PC-9 (cell line): ENCODE data around the gene DIAPH3.

ENCODE experiments used
- CTCF ChIP-seq: fragments of 200-600 bp; sonication (generic); conservative IDR thresholded peaks from 2 replicates; pipeline ENCODE4 v1.6.1; 2017; ENCODE audit warnings: mixed run types, antibody characterized with exemption, mild to moderate bottlenecking, moderate library complexity
- EZH2 ChIP-seq: fragments of 200-600 bp; sonication (generic); IDR thresholded peaks from 2 replicates; pipeline ENCODE4 v1.8.0; 2017; ENCODE audit warnings: antibody characterized with exemption, low read depth

DNA sequence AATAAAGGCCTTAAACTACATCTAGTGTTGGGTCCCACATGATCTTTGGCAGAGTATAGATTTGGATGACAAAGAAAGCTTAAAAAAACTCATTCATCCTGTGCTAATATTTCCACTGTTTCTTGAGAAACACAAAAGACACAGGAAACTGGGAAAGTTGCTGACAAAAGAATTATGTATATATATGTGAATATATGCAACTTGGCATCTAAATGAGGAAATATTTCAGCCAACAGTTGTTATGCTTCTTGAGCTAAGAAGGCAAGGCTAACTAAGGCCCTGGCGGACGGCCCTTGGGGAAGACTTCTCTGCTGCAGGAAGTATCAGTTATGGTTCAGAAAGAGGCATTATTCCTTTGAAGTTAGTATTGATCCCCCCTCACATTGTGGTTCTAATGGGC lies 491.8 kb downstream of the DIAPH3 start:
- TF ChIP-seq EZH2 (no peak), CTCF (no peak)
